ENCODE results near the gene TGFBR3. TPM values are rescaled to one million over a fixed set of nuclear protein-coding genes. Genes with fewer than 3 reads are reported as not detected.
"Not testable (repeated sequence)": the region's sequence is repeated elsewhere in the genome, so short reads cannot be mapped to it uniquely, and the experiment has no call there.

The TGFBR3 gene
- total RNA-seq, 1 donor from 2014 or later, result 2.5 TPM

DNA sequence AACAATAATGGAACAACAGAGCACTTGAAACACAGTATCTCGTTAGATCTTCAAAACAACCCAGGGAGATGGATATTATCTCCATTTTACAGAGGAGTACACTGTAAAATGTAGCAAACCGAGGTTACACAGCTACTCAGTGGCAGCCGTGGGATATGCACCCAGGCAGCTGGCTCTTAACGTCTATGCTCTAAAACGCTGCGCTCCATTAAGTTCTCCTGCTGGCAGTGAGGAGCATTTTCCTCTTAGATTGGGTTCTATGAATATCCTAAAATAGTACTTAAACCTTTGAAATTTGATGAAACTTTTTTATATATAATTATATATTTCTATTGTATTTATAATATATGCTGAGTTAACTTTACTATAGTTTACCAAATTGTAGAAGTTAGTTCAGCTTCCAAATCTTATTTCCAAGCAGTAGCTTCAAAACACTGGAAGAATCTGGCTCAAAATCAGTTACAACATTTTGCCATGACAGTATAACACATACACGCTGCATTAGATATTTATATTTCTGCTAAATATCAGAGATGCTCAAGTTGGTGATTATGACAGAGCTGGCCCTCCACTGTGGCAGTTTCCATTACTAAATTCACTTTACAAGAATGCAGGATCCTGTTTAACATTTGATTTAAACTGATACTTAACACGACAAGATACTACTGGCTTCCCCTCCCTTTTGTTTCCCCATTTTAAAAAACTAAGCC, 49.5 kb downstream of the TGFBR3 start:
- H3K4me2 ChIP-seq (ENCODE audit: low read length), result no peak overlapping the region
- H2AFZ ChIP-seq (ENCODE audit: low read depth, low read length), result no peak overlapping the region
- H3K4me1 Mint-ChIP-seq (ENCODE audit: low read depth, unreplicated experiment), result no peaks in the 10 kb centered on the region
- DNase-seq (ENCODE audit: low read depth), result no peak
- no peaks in the 10 kb centered on the region for H3K36me3 ChIP-seq (ENCODE audit: insufficient read depth, low read length)
- H3K9ac ChIP-seq (ENCODE audit: low read length), result no peak overlapping the region
- H3K9me3 Mint-ChIP-seq (ENCODE audit: unreplicated experiment), result no peaks in the 10 kb centered on the region
- H3K4me3 Mint-ChIP-seq (ENCODE audit: unreplicated experiment), result no peak overlapping the region
- H3K27me3 Mint-ChIP-seq (ENCODE audit: low read depth, unreplicated experiment), result no peaks in the 10 kb centered on the region
- H3K27ac Mint-ChIP-seq (ENCODE audit: unreplicated experiment), result no peak overlapping the region
- no peaks in the 10 kb centered on the region for H3K4me1 ChIP-seq (ENCODE audit: insufficient read depth, low read length)
- no peaks in the 10 kb centered on the region for H3K36me3 Mint-ChIP-seq (ENCODE audit: low read depth, unreplicated experiment)
- H3K9me3 ChIP-seq (ENCODE audit: insufficient read depth, low read depth, low read length), result no peaks in the 10 kb centered on the region
- FAIRE-seq, result no peak
- H3K27me3 ChIP-seq (ENCODE audit: insufficient read depth, low read length), result no peaks in the 10 kb centered on the region
- no peak overlapping the region for H3K4me3 ChIP-seq (ENCODE audit: insufficient read depth, low read depth, low read length)
- H4K20me1 ChIP-seq (ENCODE audit: insufficient read depth, low read length), result no peaks in the 10 kb centered on the region
- TF ChIP-seq, protein P1, sequence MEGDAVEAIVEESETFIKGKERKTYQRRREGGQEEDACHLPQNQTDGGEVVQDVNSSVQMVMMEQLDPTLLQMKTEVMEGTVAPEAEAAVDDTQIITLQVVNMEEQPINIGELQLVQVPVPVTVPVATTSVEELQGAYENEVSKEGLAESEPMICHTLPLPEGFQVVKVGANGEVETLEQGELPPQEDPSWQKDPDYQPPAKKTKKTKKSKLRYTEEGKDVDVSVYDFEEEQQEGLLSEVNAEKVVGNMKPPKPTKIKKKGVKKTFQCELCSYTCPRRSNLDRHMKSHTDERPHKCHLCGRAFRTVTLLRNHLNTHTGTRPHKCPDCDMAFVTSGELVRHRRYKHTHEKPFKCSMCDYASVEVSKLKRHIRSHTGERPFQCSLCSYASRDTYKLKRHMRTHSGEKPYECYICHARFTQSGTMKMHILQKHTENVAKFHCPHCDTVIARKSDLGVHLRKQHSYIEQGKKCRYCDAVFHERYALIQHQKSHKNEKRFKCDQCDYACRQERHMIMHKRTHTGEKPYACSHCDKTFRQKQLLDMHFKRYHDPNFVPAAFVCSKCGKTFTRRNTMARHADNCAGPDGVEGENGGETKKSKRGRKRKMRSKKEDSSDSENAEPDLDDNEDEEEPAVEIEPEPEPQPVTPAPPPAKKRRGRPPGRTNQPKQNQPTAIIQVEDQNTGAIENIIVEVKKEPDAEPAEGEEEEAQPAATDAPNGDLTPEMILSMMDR (IDR thresholded peaks at IDR 0.05; ENCODE audit: insufficient read depth, low read depth, low read length), result no peak
- no peak for TF ChIP-seq EZH2 (IDR thresholded peaks at IDR 0.05; ENCODE audit: insufficient read depth, low read length)
- H3K27ac ChIP-seq (ENCODE audit: low read depth, low read length), result no peak overlapping the region
- no peaks in the 10 kb centered on the region for H3K79me2 ChIP-seq (ENCODE audit: insufficient read depth, low read length)

GRCh38 chr1:91835087-91835521, 50.8 kb downstream of the TGFBR3 start:
- Histone ChIP-seq H3K4me2 (ENCODE audit: low read length) (no peak overlapping the region), H2AFZ (ENCODE audit: low read depth, low read length) (no peak overlapping the region), H3K27me3 (ENCODE audit: insufficient read depth, low read length) (no peaks in the 10 kb centered on the region), H3K4me1 (ENCODE audit: insufficient read depth, low read length) (no peaks in the 10 kb centered on the region), H3K79me2 (ENCODE audit: insufficient read depth, low read length) (no peaks in the 10 kb centered on the region), H4K20me1 (ENCODE audit: insufficient read depth, low read length) (no peaks in the 10 kb centered on the region), H3K9ac (ENCODE audit: low read length) (no peak overlapping the region), H3K9me3 (ENCODE audit: insufficient read depth, low read depth, low read length) (no peaks in the 10 kb centered on the region), H3K36me3 (ENCODE audit: insufficient read depth, low read length) (no peaks in the 10 kb centered on the region), H3K27ac (ENCODE audit: low read depth, low read length) (no peak overlapping the region), H3K4me3 (ENCODE audit: insufficient read depth, low read depth, low read length) (no peak overlapping the region)
- TF ChIP-seq, protein P1 (IDR thresholded peaks at IDR 0.05; ENCODE audit: insufficient read depth, low read depth, low read length), result no peak
- no peak for TF ChIP-seq EZH2 (IDR thresholded peaks at IDR 0.05; ENCODE audit: insufficient read depth, low read length)
- FAIRE-seq (no peak), DNase-seq (ENCODE audit: low read depth) (no peak)
- H3K27ac Mint-ChIP-seq (ENCODE audit: unreplicated experiment), result no peak overlapping the region
- H3K9me3 Mint-ChIP-seq (ENCODE audit: unreplicated experiment), result no peaks in the 10 kb centered on the region
- H3K4me1 Mint-ChIP-seq (ENCODE audit: low read depth, unreplicated experiment), result no peaks in the 10 kb centered on the region
- no peak overlapping the region for H3K4me3 Mint-ChIP-seq (ENCODE audit: unreplicated experiment)
- peaks cover 7% of the 10 kb centered on the region for H3K27me3 Mint-ChIP-seq (ENCODE audit: low read depth, unreplicated experiment)
- no peaks in the 10 kb centered on the region for H3K36me3 Mint-ChIP-seq (ENCODE audit: low read depth, unreplicated experiment)

DNA sequence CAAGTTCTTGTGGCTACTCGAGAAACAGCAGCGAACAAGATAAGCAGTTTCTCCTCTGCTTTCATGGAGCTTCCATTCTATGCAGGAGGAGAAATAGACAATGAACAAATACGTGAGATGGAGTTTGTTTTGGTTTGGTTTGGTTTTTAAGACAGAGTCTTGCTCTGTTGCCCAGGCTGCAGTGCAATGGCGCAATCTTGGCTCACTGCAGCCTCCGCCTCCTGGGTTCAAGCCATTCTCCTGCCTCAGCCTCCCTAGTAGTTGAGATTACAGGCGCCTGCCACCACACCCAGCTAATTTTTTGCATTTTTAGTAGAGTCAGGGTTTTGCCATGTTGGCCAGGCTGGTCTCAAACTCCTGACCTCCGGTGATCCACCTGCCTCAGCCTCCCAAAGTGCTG, 51.4 kb downstream of the TGFBR3 start:
- not testable (repeated sequence) for H3K27ac Mint-ChIP-seq (ENCODE audit: unreplicated experiment); H3K79me2 ChIP-seq (ENCODE audit: insufficient read depth, low read length); H3K4me2 ChIP-seq (ENCODE audit: low read length); H4K20me1 ChIP-seq (ENCODE audit: insufficient read depth, low read length); H3K9me3 ChIP-seq (ENCODE audit: insufficient read depth, low read depth, low read length); H3K4me3 Mint-ChIP-seq (ENCODE audit: unreplicated experiment); H3K9ac ChIP-seq (ENCODE audit: low read length); H3K27ac ChIP-seq (ENCODE audit: low read depth, low read length); H3K36me3 ChIP-seq (ENCODE audit: insufficient read depth, low read length); DNase-seq (ENCODE audit: low read depth); H3K4me3 ChIP-seq (ENCODE audit: insufficient read depth, low read depth, low read length); H3K36me3 Mint-ChIP-seq (ENCODE audit: low read depth, unreplicated experiment); H3K4me1 ChIP-seq (ENCODE audit: insufficient read depth, low read length); H3K4me1 Mint-ChIP-seq (ENCODE audit: low read depth, unreplicated experiment); H3K27me3 ChIP-seq (ENCODE audit: insufficient read depth, low read length); H2AFZ ChIP-seq (ENCODE audit: low read depth, low read length); FAIRE-seq; H3K9me3 Mint-ChIP-seq (ENCODE audit: unreplicated experiment)
- peaks cover 12% of the 10 kb centered on the region for H3K27me3 Mint-ChIP-seq (ENCODE audit: low read depth, unreplicated experiment)

Data from astrocyte (in vitro differentiated cells and primary cell).